Cardiac muscle cell (in vitro differentiated cells and primary cell): ENCODE measurements around the gene EIF5A2. TPM values are rescaled to one million over a fixed set of nuclear protein-coding genes. Genes with fewer than 3 reads are reported as not detected.
"Not testable (repeated sequence)": the region's sequence is repeated elsewhere in the genome, so short reads cannot be mapped to it uniquely, and the experiment has no call there.

Source experiments
- DNase-seq, 2 donors: peaks; one replicate each; pipeline versions ENCODE4 v3.0.0 to v3.0.0-alpha.2; 2010 to 2017; ENCODE audit warnings: low read depth in 1 of 2, low spot score in 1 of 2
- H3K27ac ChIP-seq: fragments of 200-600 bp; sonication (generic); 2 replicates; pipeline ENCODE4 v1.5.1; 2016
- H3K27me3 ChIP-seq: fragments of 200-600 bp; sonication (generic); 2 replicates; pipeline ENCODE4 v1.6.0; 2016; ENCODE audit warnings: control low read depth
- H3K36me3 ChIP-seq: fragments of 200-600 bp; sonication (generic); 2 replicates; pipeline ENCODE4 v1.5.1; 2016; ENCODE audit warnings: control low read depth
- H3K4me1 ChIP-seq: fragments of 200-600 bp; sonication (generic); 2 replicates; pipeline ENCODE4 v1.8.1; 2017; ENCODE audit warnings: low read depth, mild to moderate bottlenecking, mixed run types
- H3K4me3 ChIP-seq: fragments of 200-600 bp; sonication (generic); 2 replicates; pipeline ENCODE4 v1.5.1; 2016; ENCODE audit warnings: mild to moderate bottlenecking
- H3K9me3 ChIP-seq: fragments of 200-600 bp; sonication (generic); 2 replicates; pipeline ENCODE4 v1.5.1; 2017; ENCODE audit warnings: low read depth, mild to moderate bottlenecking, control low read depth
- polyA plus RNA-seq: library from polyadenylated mRNA; unstranded; fragments of >200 nt; fragmentation: Nextera tagmentation; extraction: Ambion mirVana; gene quantifications from 2 replicates; pipeline ENCODE4 v1.2.1, GENCODE V29; 2016
- total RNA-seq: library from RNA; depleted of rRNA; stranded (reverse); fragments of >200 nt; gene quantifications from 2 replicates; pipeline ENCODE4 v1.2.3, GENCODE V29; 2016
- TF ChIP-seq, protein P1 (sequence below): IDR thresholded peaks from 2 replicates; pipeline ENCODE4 v1.5.1; 2012; ENCODE audit warnings: low read depth, mild to moderate bottlenecking, low read length

The EIF5A2 gene
- total and polyA plus RNA-seq, 2 experiments from 2014 or later, result 1.3 to 7.3 TPM

DNA sequence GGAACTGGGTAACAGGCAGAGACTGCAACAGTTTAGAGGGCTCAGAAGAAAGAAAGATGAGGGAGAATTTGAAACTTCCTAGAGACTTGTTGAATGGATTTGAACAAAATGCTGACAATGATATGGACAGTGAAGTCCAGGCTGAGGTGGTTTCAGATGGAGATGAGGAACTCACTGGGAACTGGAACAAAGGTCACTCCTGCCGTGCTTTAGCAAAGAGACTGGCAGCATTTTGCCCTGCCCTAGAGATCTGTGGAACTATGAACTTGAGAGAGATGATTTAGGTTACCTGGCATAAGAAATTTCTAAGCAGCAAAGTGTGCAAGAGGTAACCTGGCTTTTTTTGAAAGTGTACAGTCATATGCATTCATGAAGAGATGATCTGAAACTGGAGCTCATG, 11.7 kb downstream of the EIF5A2 start:
- Histone ChIP-seq H3K9me3 (no peaks in the 10 kb centered on the region), H3K36me3 (no peaks in the 10 kb centered on the region), H3K4me1 (no peaks in the 10 kb centered on the region), H3K27ac (no peak overlapping the region), H3K4me3 (no peak overlapping the region), H3K27me3 (no peaks in the 10 kb centered on the region)
- DNase-seq, result no peak
- TF ChIP-seq, protein P1, sequence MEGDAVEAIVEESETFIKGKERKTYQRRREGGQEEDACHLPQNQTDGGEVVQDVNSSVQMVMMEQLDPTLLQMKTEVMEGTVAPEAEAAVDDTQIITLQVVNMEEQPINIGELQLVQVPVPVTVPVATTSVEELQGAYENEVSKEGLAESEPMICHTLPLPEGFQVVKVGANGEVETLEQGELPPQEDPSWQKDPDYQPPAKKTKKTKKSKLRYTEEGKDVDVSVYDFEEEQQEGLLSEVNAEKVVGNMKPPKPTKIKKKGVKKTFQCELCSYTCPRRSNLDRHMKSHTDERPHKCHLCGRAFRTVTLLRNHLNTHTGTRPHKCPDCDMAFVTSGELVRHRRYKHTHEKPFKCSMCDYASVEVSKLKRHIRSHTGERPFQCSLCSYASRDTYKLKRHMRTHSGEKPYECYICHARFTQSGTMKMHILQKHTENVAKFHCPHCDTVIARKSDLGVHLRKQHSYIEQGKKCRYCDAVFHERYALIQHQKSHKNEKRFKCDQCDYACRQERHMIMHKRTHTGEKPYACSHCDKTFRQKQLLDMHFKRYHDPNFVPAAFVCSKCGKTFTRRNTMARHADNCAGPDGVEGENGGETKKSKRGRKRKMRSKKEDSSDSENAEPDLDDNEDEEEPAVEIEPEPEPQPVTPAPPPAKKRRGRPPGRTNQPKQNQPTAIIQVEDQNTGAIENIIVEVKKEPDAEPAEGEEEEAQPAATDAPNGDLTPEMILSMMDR, result no peak

DNA sequence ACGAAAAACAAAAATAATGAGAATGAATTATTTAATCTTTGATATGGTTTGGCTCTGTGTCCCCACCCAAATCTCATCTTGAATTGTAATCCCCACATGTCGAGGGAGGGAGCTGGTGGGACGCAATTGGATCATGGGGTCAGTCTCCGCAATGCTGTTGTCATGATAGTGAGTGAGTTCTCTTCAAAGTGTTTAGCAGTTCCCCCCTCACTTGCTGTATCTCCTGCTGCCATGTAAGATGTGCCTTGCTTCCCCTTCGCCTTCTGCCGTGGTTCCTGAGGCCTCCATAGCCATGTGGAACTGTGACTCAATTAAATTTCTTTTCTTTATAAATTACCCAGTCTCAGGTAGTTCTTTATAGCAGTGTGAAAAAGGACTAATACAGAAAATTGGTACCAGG, 12.1 kb downstream of the EIF5A2 start:
- not testable (repeated sequence) for H3K36me3 ChIP-seq, H3K27ac ChIP-seq, H3K9me3 ChIP-seq, H3K27me3 ChIP-seq, DNase-seq, H3K4me1 ChIP-seq, H3K4me3 ChIP-seq

DNA sequence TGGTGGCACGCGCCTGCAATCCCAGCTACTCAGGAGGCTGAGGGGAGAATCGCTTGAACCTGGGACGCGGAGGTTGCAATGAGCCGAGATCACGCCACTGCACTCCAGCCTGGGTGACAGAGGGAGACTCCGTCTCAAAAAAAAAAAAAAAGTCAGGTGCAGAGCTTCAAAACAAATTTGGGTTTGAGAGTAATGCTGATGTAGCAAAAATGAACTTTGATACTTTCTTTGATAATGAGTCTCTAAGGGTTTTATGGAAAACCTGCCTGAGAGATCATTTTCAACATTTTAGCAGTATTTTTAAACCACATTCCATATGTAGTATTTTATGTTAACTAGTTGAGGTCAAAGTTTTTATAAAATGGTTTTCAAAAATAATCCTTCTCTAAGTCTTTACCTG, 14.5 kb downstream of the EIF5A2 start:
- Histone ChIP-seq H3K4me3 (no peak overlapping the region), H3K9me3 (no peaks in the 10 kb centered on the region), H3K27ac (no peak overlapping the region), H3K4me1 (no peaks in the 10 kb centered on the region), H3K27me3 (no peaks in the 10 kb centered on the region), H3K36me3 (no peaks in the 10 kb centered on the region)
- DNase-seq, result no peak
- TF ChIP-seq, protein P1, result no peak

DNA sequence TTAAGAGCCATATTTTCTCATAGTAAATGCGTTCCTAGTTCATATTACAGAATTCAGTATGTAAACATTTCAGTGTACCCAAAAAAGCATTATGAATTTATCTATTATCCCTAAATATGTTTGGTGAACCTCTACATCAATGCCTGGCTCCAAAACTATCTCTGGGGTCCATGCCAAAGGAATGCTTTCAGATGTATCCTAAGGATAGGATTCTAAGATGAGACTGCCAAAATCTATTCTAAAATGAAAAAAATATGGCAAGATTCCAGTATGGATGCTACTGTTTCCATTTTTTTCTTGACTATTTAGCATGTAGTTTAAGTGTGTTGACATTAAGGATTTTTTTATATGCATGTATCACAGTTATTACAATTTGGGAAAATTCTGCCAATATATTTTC, 18.8 kb downstream of the EIF5A2 start:
- no peaks in the 10 kb centered on the region for H3K36me3 ChIP-seq
- H3K27me3 ChIP-seq, result no peaks in the 10 kb centered on the region
- H3K9me3 ChIP-seq, result no peaks in the 10 kb centered on the region
- no peak overlapping the region for H3K27ac ChIP-seq
- H3K4me3 ChIP-seq, result no peak overlapping the region
- no peak for DNase-seq
- TF ChIP-seq, protein P1, result no peak
- no peaks in the 10 kb centered on the region for H3K4me1 ChIP-seq

DNA sequence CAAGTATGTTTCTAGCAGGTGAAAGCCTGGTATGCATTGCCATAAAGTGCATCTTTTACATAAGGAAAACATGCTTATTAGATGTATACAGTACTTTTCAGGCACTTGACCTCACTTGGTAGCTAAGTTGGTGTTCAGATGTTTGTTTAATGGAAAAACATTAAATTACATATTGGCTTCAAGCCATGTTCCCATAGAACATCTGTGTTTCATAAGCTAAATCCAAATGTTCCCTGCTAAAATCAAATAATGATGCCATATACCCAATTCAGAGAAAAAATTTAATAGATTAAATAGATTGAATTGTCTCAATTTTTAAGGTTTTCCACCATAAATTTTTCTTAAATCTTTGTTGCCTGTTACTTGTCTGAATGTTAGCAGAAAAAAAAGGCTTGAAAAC, 19.3 kb downstream of the EIF5A2 start:
- no peaks in the 10 kb centered on the region for H3K27me3 ChIP-seq
- H3K36me3 ChIP-seq, result no peaks in the 10 kb centered on the region
- H3K27ac ChIP-seq, result no peak overlapping the region
- DNase-seq, result no peak
- TF ChIP-seq, protein P1, result no peak
- H3K9me3 ChIP-seq, result no peaks in the 10 kb centered on the region
- H3K4me3 ChIP-seq, result no peak overlapping the region
- no peaks in the 10 kb centered on the region for H3K4me1 ChIP-seq

DNA sequence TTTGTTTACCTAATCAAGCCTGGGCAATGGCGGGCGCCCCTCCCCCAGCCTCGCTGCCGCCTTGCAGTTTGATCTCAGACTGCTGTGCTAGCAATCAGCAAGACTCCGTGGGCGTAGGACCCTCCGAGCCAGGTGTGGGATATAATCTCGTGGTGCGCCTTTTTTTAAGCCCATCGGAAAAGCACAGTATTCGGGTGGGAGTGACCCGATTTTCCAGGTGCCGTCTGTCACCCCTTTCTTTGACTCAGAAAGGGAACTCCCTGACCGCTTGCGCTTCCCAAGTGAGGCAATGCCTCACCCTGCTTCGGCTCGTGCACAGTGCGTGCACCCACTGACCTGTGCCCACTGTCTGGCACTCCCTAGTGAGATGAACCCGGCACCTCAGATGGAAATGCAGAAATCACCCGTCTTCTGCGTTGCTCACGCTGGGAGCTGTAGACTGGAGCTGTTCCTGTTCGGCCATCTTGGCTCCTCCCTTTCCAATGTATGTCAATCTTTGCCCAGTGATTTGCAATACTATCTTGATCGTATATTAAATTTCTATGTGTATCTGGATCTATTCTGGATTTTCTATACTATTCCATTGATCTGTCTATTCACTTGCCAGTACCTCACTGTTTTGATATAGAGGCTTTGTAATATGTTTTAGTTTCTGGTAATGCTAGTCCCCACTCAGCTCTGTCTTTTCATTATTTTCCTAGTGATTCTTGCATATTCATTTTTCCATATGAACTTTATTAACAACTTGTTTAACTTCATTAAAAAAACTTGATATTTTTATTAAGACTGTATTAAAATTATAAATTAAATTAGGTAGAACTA, 24.1 kb downstream of the EIF5A2 start:
- H3K9me3 ChIP-seq, H3K4me1 ChIP-seq, H3K4me3 ChIP-seq, H3K27ac ChIP-seq, H3K27me3 ChIP-seq, DNase-seq, H3K36me3 ChIP-seq: not testable (repeated sequence)

DNA sequence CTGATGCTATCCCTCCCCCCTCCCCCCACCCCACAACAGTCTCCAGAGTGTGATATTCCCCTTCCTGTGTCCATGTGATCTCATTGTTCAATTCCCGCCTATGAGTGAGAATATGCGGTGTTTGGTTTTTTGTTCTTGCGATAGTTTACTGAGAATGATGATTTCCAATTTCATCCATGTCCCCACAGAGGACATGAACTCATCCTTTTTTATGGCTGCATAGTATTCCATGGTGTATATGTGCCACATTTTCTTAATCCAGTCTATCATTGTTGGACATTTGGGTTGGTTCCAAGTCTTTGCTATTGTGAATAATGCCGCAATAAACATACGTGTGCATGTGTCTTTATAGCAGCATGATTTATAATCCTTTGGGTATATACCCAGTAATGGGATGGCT, 29.7 kb downstream of the EIF5A2 start:
- not testable (repeated sequence) for H3K27me3 ChIP-seq, DNase-seq, H3K4me1 ChIP-seq, H3K4me3 ChIP-seq, H3K9me3 ChIP-seq, H3K36me3 ChIP-seq, H3K27ac ChIP-seq

DNA sequence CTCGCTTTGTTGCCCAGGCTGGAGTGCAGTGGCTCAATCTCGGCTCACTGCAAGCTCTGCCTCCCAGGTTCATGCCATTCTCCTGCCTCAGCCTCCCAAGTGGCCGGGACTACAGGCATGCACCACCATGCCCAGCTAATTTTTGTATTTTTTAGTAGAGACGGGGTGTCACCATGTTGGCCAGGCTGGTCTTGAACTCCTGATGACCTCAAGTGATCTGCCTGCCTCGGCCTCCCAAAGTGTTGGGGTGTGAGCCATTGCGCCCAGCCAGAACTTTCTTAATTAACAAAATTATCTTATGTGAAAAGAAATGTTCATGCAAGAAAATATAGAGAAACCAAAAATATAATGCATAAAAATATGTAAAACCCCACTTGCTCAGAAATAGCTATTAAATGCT, 31.1 kb downstream of the EIF5A2 start:
- H3K4me1 ChIP-seq, H3K27me3 ChIP-seq, H3K27ac ChIP-seq, H3K9me3 ChIP-seq, H3K36me3 ChIP-seq, DNase-seq, H3K4me3 ChIP-seq: not testable (repeated sequence)
